PFSK-1 (cell line): ENCODE results near the gene TMEM174.

Source experiments
- FOXP2 ChIP-seq: optimal IDR thresholded peaks from 2 replicates; pipeline ENCODE3; 2011; ENCODE audit warnings: borderline replicate concordance, control low read depth, inconsistent platforms; ENCODE audit not compliant: insufficient read depth; ENCODE audit errors: extremely low read length, extremely low read depth
- POLR2AphosphoS5 ChIP-seq: IDR thresholded peaks from 2 replicates; pipeline ENCODE4 v1.6.1; 2012; ENCODE audit warnings: low read depth, mild to moderate bottlenecking, control low read depth, low read length, moderate library complexity
- REST ChIP-seq, 2 experiments: IDR thresholded peaks; 2 replicates each; pipeline versions ENCODE4 v1.6.1 to v1.8.0; 2011 to 2012; ENCODE audit warnings: low read depth in 2 of 2, low read length in 2 of 2, control low read depth in 1 of 2, inconsistent platforms in 1 of 2, mild to moderate bottlenecking in 1 of 2, moderate library complexity in 1 of 2; ENCODE audit not compliant: insufficient read depth in 1 of 2
- SIN3A ChIP-seq: IDR thresholded peaks from 2 replicates; pipeline ENCODE4 v1.6.1; 2012; ENCODE audit warnings: mild to moderate bottlenecking, low read length, moderate library complexity, borderline replicate concordance; ENCODE audit not compliant: insufficient read depth
- TAF1 ChIP-seq: IDR thresholded peaks from 2 replicates; pipeline ENCODE4 v1.6.1; 2012; ENCODE audit warnings: low read length, control low read depth, borderline replicate concordance; ENCODE audit not compliant: insufficient read depth

The TMEM174 gene

GRCh38 chr5:73204733-73205132 is 31.7 kb downstream of the TMEM174 start:
- TF ChIP-seq SIN3A (no peak), POLR2AphosphoS5 (no peak), TAF1 (no peak), REST (IDR thresholded peaks at IDR 0.05; ENCODE audit: insufficient read depth in 1 of 2, low read depth in 2 of 2, low read length in 2 of 2) (no peak), FOXP2 (no peak)

DNA sequence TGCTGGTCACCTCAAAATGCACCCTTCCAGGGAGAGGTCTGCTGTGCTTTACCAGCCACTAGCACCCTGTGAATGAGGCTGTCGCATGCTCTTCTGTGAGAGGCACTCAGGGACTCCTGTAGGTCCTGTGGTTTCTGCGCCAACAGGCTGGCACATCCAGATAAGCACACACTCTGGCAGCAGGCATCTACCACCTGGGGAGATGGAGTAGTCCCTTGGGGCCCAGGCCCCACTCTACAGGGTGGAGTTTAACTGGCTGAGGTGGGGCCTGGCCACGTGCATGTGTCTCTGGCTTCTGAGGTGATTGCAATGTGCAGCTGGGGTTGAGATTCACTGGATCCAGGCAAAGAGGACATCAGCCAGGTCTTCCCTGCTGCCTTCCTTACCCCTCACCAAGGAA is 32.3 kb downstream of the TMEM174 start:
- TF ChIP-seq TAF1 = no peak
- no peak for TF ChIP-seq POLR2AphosphoS5

- TF ChIP-seq SIN3A = no peak
- no peak for TF ChIP-seq REST (IDR thresholded peaks at IDR 0.05; ENCODE audit: insufficient read depth in 1 of 2, low read depth in 2 of 2, low read length in 2 of 2)
- TF ChIP-seq TAF1 = no peak
- TF ChIP-seq FOXP2 = no peak
- TF ChIP-seq POLR2AphosphoS5 = no peak
Observed at GRCh38 chr5:73213566-73213998, 40.6 kb downstream of the TMEM174 start.

GRCh38 chr5:73214306-73214705 is 41.3 kb downstream of the TMEM174 start:
- TF ChIP-seq FOXP2 = no peak
- TF ChIP-seq REST (IDR thresholded peaks at IDR 0.05; ENCODE audit: insufficient read depth in 1 of 2, low read depth in 2 of 2, low read length in 2 of 2) = no peak
- no peak for TF ChIP-seq SIN3A
- no peak for TF ChIP-seq POLR2AphosphoS5
- TF ChIP-seq TAF1 = no peak

GRCh38 chr5:73214996-73215395 is 42.0 kb downstream of the TMEM174 start:
- TF ChIP-seq FOXP2 = no peak
- TF ChIP-seq POLR2AphosphoS5 = no peak
- TF ChIP-seq REST (IDR thresholded peaks at IDR 0.05; ENCODE audit: insufficient read depth in 1 of 2, low read depth in 2 of 2, low read length in 2 of 2) = no peak
- TF ChIP-seq SIN3A = no peak
- TF ChIP-seq TAF1 = no peak
